ENCODE data around the gene KDF1.

DNA sequence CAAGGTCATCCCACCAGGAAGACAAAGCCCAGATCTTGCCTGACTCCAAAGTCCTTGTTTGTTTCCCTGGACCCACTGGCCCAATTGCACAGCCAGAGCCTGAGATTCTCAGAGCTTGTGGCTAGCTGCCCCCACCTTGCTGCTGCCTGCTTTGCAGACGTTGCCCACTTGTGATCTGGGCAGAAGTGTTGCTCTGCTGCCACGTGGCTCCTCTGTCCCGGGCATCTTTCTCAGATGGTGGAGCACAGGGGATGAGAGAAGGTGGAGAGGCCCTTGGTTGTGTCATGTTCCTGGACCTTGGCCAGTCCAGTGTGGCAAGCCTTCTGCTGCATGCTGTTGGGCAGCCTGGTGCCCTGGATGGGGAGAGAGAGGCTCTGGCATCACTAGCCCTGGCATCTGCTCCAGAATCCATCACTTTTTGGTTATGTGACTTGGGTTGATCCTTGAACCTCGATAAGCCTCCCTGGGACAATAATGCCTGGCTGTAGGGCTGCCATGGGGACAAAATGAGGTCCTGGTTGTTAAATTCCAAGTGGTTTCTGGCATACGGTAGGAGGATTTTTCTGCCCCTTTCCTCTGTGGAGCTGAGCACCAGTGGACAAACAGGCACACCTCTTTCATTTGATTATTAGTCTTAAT lies 44.9 kb downstream of the KDF1 start:
- TF ChIP-seq CTCF (IDR thresholded peaks at IDR 0.05; ENCODE audit: low read length): no peak
- TF ChIP-seq EZH2 (IDR thresholded peaks at IDR 0.05; ENCODE audit: borderline replicate concordance, low read length): no peak
